Lung (tissue), 12 donors: ENCODE results near the gene C2orf80. TPM values are rescaled to one million over a fixed set of nuclear protein-coding genes. Genes with fewer than 3 reads are reported as not detected.
"Not testable (repeated sequence)": the region's sequence is repeated elsewhere in the genome, so short reads cannot be mapped to it uniquely, and the experiment has no call there.

Experiments used
- ATAC-seq: fragments of 200-7000 bp; cut with Tn5 transposase; one replicate; pipeline ENCODE4 v1.9.1; 2020; ENCODE audit warnings: moderate number of reproducible peaks; ENCODE audit not compliant: insufficient read depth, low FRiP score
- DNase-seq, 3 donors: peaks; one replicate each; pipeline ENCODE4 v3.0.0-alpha.2; 2013 to 2017
- H3K27ac ChIP-seq, 2 donors: one replicate each; pipeline ENCODE4 v1.5.1; 2013; ENCODE audit warnings: mild to moderate bottlenecking in 2 of 2, moderate library complexity in 2 of 2, control low read depth in 1 of 2, inconsistent platforms in 1 of 2, low read depth in 1 of 2, low read length in 1 of 2
- H3K27me3 ChIP-seq, 3 donors: one replicate each; pipeline ENCODE4 v1.5.1; 2013; ENCODE audit warnings: low read length in 2 of 3; ENCODE audit not compliant: control insufficient read depth in 3 of 3, insufficient read depth in 3 of 3
- H3K36me3 ChIP-seq, 4 donors: one replicate each; pipeline ENCODE4 v1.5.1; 2013; ENCODE audit warnings: low read length in 4 of 4, mild to moderate bottlenecking in 1 of 4, moderate library complexity in 1 of 4; ENCODE audit not compliant: control insufficient read depth in 4 of 4, insufficient read depth in 4 of 4
- H3K4me1 ChIP-seq, 5 donors: one replicate each; pipeline ENCODE4 v1.5.1; 2013; ENCODE audit warnings: low read length in 5 of 5, mild to moderate bottlenecking in 2 of 5, moderate library complexity in 1 of 5; ENCODE audit not compliant: control insufficient read depth in 5 of 5, insufficient read depth in 5 of 5
- H3K4me3 ChIP-seq: one replicate; pipeline ENCODE4 v1.5.1; 2013; ENCODE audit warnings: mild to moderate bottlenecking, control low read depth, moderate library complexity
- H3K9ac ChIP-seq, 2 donors: one replicate each; pipeline ENCODE4 v1.5.1; 2013; ENCODE audit warnings: low read length in 2 of 2, control low read depth in 1 of 2; ENCODE audit not compliant: insufficient read depth in 1 of 2
- H3K9me3 ChIP-seq, 4 donors: one replicate each; pipeline ENCODE4 v1.5.1; 2013; ENCODE audit warnings: low read length in 3 of 4, mild to moderate bottlenecking in 1 of 4, moderate library complexity in 1 of 4; ENCODE audit not compliant: control insufficient read depth in 4 of 4, insufficient read depth in 3 of 4
- WGBS, 2 donors: extraction: QIAGEN DNeasy Blood & Tissue Kit; methylation state at CpG; one replicate each; pipeline ENCODE4 v1.1.7; 2013; 5-methylcytosine and 5-hydroxymethylcytosine counted together
- polyA plus RNA-seq, 2 donors: library from polyadenylated mRNA; stranded (reverse); fragments of 200-250 nt; gene quantifications; one replicate each; pipeline ENCODE4 v1.2.1, GENCODE V29; 2013
- total RNA-seq, 2 donors: library from RNA; depleted of rRNA in 1 of 2; stranded (reverse); fragments of >200 nt in 1 of 2; gene quantifications; one replicate each; pipeline ENCODE4 v1.2.1, GENCODE V29; 2014 to 2021
- TF ChIP-seq, protein P1 (sequence below): IDR thresholded peaks from 2 replicates; pipeline ENCODE4 v1.5.1; 2012; ENCODE audit warnings: mild to moderate bottlenecking; ENCODE audit errors: control extremely low read depth, extremely low read depth
- donor health status: control.
- donor health status: control.
- donor health status: Bipolar disorder and iron deficiency.
- donor health status: healthy.
- donor health status: DM: yes; HTN: yes; CAD: no.

The C2orf80 gene
- total and polyA plus RNA-seq, 4 donors = 0.18 to 0.25 TPM; not detected in 2

GRCh38 chr2:208127090-208127489, 62.7 kb downstream of the C2orf80 start:
- ATAC-seq (no peak), DNase-seq (no peak)
- H3K4me1 ChIP-seq = peaks cover 0 to 5% (median 0%) of the 10 kb centered on the region in 5 donors
- peaks cover 0 to 11% (median 7%) of the 10 kb centered on the region in 3 donors for H3K27me3 ChIP-seq
- H3K36me3 ChIP-seq = no peaks in the 10 kb centered on the region
- WGBS, 2 donors = 92 to 94% methylated on average over 4 of the region's 4 CpGs
- TF ChIP-seq, protein P1, sequence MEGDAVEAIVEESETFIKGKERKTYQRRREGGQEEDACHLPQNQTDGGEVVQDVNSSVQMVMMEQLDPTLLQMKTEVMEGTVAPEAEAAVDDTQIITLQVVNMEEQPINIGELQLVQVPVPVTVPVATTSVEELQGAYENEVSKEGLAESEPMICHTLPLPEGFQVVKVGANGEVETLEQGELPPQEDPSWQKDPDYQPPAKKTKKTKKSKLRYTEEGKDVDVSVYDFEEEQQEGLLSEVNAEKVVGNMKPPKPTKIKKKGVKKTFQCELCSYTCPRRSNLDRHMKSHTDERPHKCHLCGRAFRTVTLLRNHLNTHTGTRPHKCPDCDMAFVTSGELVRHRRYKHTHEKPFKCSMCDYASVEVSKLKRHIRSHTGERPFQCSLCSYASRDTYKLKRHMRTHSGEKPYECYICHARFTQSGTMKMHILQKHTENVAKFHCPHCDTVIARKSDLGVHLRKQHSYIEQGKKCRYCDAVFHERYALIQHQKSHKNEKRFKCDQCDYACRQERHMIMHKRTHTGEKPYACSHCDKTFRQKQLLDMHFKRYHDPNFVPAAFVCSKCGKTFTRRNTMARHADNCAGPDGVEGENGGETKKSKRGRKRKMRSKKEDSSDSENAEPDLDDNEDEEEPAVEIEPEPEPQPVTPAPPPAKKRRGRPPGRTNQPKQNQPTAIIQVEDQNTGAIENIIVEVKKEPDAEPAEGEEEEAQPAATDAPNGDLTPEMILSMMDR = no peak
- H3K4me3 ChIP-seq = no peak overlapping the region
- peaks cover 0 to 2% (median 0%) of the 10 kb centered on the region in 4 donors for H3K9me3 ChIP-seq
- H3K27ac ChIP-seq = no peak overlapping the region
- H3K9ac ChIP-seq = no peak overlapping the region

- TF ChIP-seq, protein P1 = no peak
- ATAC-seq (no peak), DNase-seq (no peak)
- WGBS, 2 donors = 82 to 84% methylated on average over 4 of the region's 4 CpGs
- Histone ChIP-seq H3K27ac (no peak overlapping the region), H3K4me1 (peaks cover 0 to 5% (median 0%) of the 10 kb centered on the region in 5 donors), H3K27me3 (peaks cover 0 to 11% (median 7%) of the 10 kb centered on the region in 3 donors), H3K9ac (no peak overlapping the region), H3K4me3 (no peak overlapping the region), H3K36me3 (no peaks in the 10 kb centered on the region), H3K9me3 (peaks cover 0 to 2% (median 0%) of the 10 kb centered on the region in 4 donors)
These were observed 64.6 kb downstream of the C2orf80 start for GRCh38 chr2:208125251-208125650.

GRCh38 chr2:208124013-208124715, 65.7 kb downstream of the C2orf80 start, which contains the start of gene CRYGD:
CRYGD (minus strand) TSS chr2:208124524; CDS start chr2:208124473, 51 bp downstream.
- not testable (repeated sequence) for H3K9me3 ChIP-seq, H3K4me1 ChIP-seq, H3K4me3 ChIP-seq, H3K9ac ChIP-seq, H3K36me3 ChIP-seq, H3K27ac ChIP-seq, ATAC-seq
- WGBS, 2 donors = 8% methylated on average over 31 to 46 of the region's 46 CpGs
- DNase-seq = peak in 2 of 3 donors; percentile 7 to 20
- H3K27me3 ChIP-seq = peaks cover 0 to 11% (median 7%) of the 10 kb centered on the region in 3 donors

DNA sequence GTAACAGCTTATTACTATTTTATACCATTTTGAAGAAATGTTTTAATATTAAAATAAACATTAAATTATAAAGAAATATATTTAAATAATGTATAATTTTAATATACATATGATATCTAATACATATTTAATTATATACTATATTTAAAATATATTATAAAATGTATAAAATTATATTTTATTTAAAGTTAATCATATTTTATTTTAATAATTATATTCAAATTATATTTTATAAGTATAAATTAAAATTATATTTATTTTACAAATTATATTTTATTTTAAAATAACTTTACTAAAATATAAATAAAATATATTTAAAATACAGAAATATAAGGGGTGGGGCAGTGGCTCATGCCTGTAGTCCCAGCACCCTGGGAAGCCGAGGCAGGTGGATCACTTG, 67.6 kb downstream of the C2orf80 start:
- ATAC-seq (no peak), DNase-seq (no peak)
- Histone ChIP-seq H3K4me1 (peaks cover 0 to 5% (median 0%) of the 10 kb centered on the region in 5 donors), H3K27me3 (peaks cover 0 to 11% (median 7%) of the 10 kb centered on the region in 3 donors), H3K4me3 (no peak overlapping the region), H3K27ac (no peak overlapping the region), H3K36me3 (no peaks in the 10 kb centered on the region), H3K9ac (no peak overlapping the region), H3K9me3 (peaks cover 0 to 2% (median 0%) of the 10 kb centered on the region in 4 donors)
- TF ChIP-seq, protein P1 = no peak
- WGBS, 2 donors = 92 to 98% methylated on average over 1 of the region's 1 CpG
